OCI-LY1 (cell line): ENCODE measurements around the gene GPR62.

ENCODE experiments used
- EZH2 ChIP-seq: fragments of 200-600 bp; sonication (generic), shearing (Covaris generic); IDR thresholded peaks from 2 replicates; pipeline ENCODE4 v1.8.0; 2017; ENCODE audit warnings: borderline replicate concordance, mixed run types, mild to moderate bottlenecking, antibody characterized with exemption, low read length, moderate library complexity, mixed read lengths
- TF ChIP-seq, protein P1 (sequence below): fragments of 200-600 bp; sonication (generic), shearing (Covaris generic); IDR thresholded peaks from 2 replicates; pipeline ENCODE4 v1.5.1; 2017; ENCODE audit warnings: mild to moderate bottlenecking, antibody characterized with exemption, low read length, moderate library complexity, mixed read lengths

- TF ChIP-seq EZH2: no peak
- TF ChIP-seq, protein P1, sequence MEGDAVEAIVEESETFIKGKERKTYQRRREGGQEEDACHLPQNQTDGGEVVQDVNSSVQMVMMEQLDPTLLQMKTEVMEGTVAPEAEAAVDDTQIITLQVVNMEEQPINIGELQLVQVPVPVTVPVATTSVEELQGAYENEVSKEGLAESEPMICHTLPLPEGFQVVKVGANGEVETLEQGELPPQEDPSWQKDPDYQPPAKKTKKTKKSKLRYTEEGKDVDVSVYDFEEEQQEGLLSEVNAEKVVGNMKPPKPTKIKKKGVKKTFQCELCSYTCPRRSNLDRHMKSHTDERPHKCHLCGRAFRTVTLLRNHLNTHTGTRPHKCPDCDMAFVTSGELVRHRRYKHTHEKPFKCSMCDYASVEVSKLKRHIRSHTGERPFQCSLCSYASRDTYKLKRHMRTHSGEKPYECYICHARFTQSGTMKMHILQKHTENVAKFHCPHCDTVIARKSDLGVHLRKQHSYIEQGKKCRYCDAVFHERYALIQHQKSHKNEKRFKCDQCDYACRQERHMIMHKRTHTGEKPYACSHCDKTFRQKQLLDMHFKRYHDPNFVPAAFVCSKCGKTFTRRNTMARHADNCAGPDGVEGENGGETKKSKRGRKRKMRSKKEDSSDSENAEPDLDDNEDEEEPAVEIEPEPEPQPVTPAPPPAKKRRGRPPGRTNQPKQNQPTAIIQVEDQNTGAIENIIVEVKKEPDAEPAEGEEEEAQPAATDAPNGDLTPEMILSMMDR: no peak
Measured at GRCh38 chr3:51943451-51944391, 11.5 kb upstream of the GPR62 start.
